Erythroblast (primary cell): Measurements from ENCODE around the gene STAT4.

Experiments
- GATA1 ChIP-seq: IDR thresholded peaks from 2 replicates; pipeline ENCODE4 v1.6.1; 2011; ENCODE audit warnings: low read depth, mild to moderate bottlenecking, control low read depth, low read length, moderate library complexity
- POLR2A ChIP-seq: IDR thresholded peaks from 2 replicates; pipeline ENCODE4 v1.6.1; 2011; ENCODE audit warnings: mild to moderate bottlenecking, low read length

DNA sequence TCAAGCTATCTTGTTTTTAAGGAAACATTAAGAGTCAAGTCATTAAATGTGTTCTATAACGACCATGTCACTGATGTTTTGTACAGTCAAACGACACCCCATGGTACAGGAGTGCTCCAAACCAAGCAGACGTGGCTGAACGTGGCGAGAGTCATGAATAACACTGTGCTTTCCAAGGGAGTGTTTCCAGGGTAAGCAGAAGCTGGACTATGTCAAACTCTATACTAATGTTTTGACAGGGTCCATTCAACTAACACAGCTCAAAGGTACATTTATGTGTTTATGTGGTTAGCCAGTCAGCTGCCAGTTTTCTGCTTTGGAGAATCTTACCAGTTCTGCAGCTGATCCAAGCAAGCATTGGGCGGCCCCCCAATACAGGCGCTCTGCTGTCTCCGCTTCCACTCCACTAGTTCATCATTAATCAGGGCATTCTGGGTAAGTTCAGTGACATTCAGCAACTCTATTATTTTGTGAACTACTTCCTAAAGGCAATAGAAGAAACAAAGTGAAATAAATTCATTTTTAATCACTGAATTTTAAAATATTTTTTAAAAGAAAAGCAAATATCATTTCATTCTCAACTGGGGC lies 153.2 kb downstream of the STAT4 start:
- TF ChIP-seq POLR2A (no peak), GATA1 (no peak)
